ENCODE results near the gene DUSP8. TPM values are rescaled to one million over a fixed set of nuclear protein-coding genes. Genes with fewer than 3 reads are reported as not detected.

DUSP8 gene
- total RNA-seq, 1 donor from 2014 or later = 0.52 TPM

- peak overlapping the region; percentile 95 for H3K27ac ChIP-seq (ENCODE audit: low read depth, low read length)
- H3K9me3 ChIP-seq (ENCODE audit: control insufficient read depth in 3 of 3, low read length in 3 of 3) = no peaks in the 10 kb centered on the region
- H3K27me3 ChIP-seq (ENCODE audit: control insufficient read depth in 3 of 3, insufficient read depth in 3 of 3, low read length in 3 of 3) = peaks cover 4 to 18% (median 8%) of the 10 kb centered on the region in 3 donors
- H3K4me1 ChIP-seq (ENCODE audit: control insufficient read depth in 3 of 3, insufficient read depth in 3 of 3, low read length in 3 of 3) = peaks cover 8 to 24% (median 22%) of the 10 kb centered on the region in 3 donors
- H3K36me3 ChIP-seq (ENCODE audit: control insufficient read depth in 3 of 3, insufficient read depth in 3 of 3, low read length in 3 of 3) = no peaks in the 10 kb centered on the region
- peak overlapping the region in 2 of 3 donors; percentile 78 to 82 for H3K9ac ChIP-seq (ENCODE audit: low read depth in 1 of 3, low read length in 3 of 3)
- peak overlapping the region in 2 of 3 donors; percentile 68 to 69 for H3K4me3 ChIP-seq (ENCODE audit: low read length in 3 of 3)
Measured at GRCh38 chr11:1546536-1547466, 25.3 kb downstream of the DUSP8 start.

GRCh38 chr11:1546077-1546535, 26.0 kb downstream of the DUSP8 start:
- peaks cover 6 to 18% (median 8%) of the 10 kb centered on the region in 3 donors for H3K27me3 ChIP-seq (ENCODE audit: control insufficient read depth in 3 of 3, insufficient read depth in 3 of 3, low read length in 3 of 3)
- H3K27ac ChIP-seq (ENCODE audit: low read depth, low read length) = no peak overlapping the region
- H3K9me3 ChIP-seq (ENCODE audit: control insufficient read depth in 3 of 3, low read length in 3 of 3) = no peaks in the 10 kb centered on the region
- peak overlapping the region in 1 of 3 donors; percentile 78 for H3K9ac ChIP-seq (ENCODE audit: low read depth in 1 of 3, low read length in 3 of 3)
- H3K36me3 ChIP-seq (ENCODE audit: control insufficient read depth in 3 of 3, insufficient read depth in 3 of 3, low read length in 3 of 3) = no peaks in the 10 kb centered on the region
- H3K4me1 ChIP-seq (ENCODE audit: control insufficient read depth in 3 of 3, insufficient read depth in 3 of 3, low read length in 3 of 3) = peaks cover 8 to 24% (median 22%) of the 10 kb centered on the region in 3 donors
- no peak overlapping the region for H3K4me3 ChIP-seq (ENCODE audit: low read length in 3 of 3)

DNA sequence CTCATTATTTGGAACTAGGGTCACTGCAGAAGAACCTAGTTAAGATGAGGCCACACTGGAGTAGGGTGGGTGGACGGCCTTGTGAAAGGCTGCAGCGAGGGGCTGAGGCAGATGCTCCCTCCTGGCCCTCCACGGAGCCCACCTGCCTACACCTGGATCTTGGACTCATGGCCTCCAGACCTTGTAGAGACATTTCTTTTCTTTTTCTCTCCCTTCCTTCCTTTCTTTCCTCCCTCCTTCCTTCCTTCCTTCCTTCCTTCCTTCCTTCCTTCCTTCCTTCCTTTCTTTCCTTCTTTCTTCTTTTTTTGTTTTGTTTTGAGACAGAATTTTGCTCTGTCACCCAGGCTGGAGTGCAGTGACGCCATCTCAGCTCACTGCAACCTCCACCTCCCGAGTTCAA, 26.6 kb downstream of the DUSP8 start:
- Histone ChIP-seq H3K4me1 (ENCODE audit: control insufficient read depth in 3 of 3, insufficient read depth in 3 of 3, low read length in 3 of 3) (peaks cover 8 to 24% (median 22%) of the 10 kb centered on the region in 3 donors), H3K9me3 (ENCODE audit: control insufficient read depth in 3 of 3, low read length in 3 of 3) (no peaks in the 10 kb centered on the region), H3K36me3 (ENCODE audit: control insufficient read depth in 3 of 3, insufficient read depth in 3 of 3, low read length in 3 of 3) (no peaks in the 10 kb centered on the region), H3K9ac (ENCODE audit: low read depth in 1 of 3, low read length in 3 of 3) (no peak overlapping the region), H3K27ac (ENCODE audit: low read depth, low read length) (no peak overlapping the region), H3K27me3 (ENCODE audit: control insufficient read depth in 3 of 3, insufficient read depth in 3 of 3, low read length in 3 of 3) (peaks cover 6 to 18% (median 8%) of the 10 kb centered on the region in 3 donors), H3K4me3 (ENCODE audit: low read length in 3 of 3) (no peak overlapping the region)

DNA sequence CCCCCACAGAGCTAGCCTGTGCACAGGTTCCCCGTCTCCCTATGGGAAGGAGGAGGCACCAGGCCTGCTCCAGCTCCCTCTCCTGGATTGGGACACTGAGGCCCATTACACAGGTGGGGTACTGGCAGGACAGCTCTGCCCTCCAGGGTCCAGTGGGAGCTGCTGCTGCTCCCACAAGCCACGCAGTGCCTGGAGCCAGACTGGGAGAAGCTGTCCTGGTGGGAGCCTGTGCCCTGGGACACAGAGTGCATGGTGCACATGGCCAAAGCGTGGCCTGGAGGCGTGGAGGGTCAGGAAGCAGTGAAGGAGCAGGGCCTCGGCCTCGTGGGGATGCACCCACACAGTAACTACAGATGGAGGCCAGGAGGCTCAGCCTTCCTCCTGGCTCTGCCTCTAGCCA, 27.5 kb downstream of the DUSP8 start:
- Histone ChIP-seq H3K9me3 (ENCODE audit: control insufficient read depth in 3 of 3, low read length in 3 of 3) (no peaks in the 10 kb centered on the region), H3K4me1 (ENCODE audit: control insufficient read depth in 3 of 3, insufficient read depth in 3 of 3, low read length in 3 of 3) (peaks cover 8 to 22% (median 20%) of the 10 kb centered on the region in 3 donors), H3K27ac (ENCODE audit: low read depth, low read length) (no peak overlapping the region), H3K4me3 (ENCODE audit: low read length in 3 of 3) (no peak overlapping the region), H3K9ac (ENCODE audit: low read depth in 1 of 3, low read length in 3 of 3) (no peak overlapping the region), H3K27me3 (ENCODE audit: control insufficient read depth in 3 of 3, insufficient read depth in 3 of 3, low read length in 3 of 3) (peaks cover 6 to 18% (median 8%) of the 10 kb centered on the region in 3 donors), H3K36me3 (ENCODE audit: control insufficient read depth in 3 of 3, insufficient read depth in 3 of 3, low read length in 3 of 3) (no peaks in the 10 kb centered on the region)

- Histone ChIP-seq H3K27me3 (ENCODE audit: control insufficient read depth in 3 of 3, insufficient read depth in 3 of 3, low read length in 3 of 3) (peaks cover 6 to 14% (median 8%) of the 10 kb centered on the region in 3 donors), H3K9ac (ENCODE audit: low read depth in 1 of 3, low read length in 3 of 3) (no peak overlapping the region)
Measured at GRCh38 chr11:1543606-1544263, 28.3 kb downstream of the DUSP8 start.

GRCh38 chr11:1542267-1542666, 29.8 kb downstream of the DUSP8 start:
- H3K9me3 ChIP-seq (ENCODE audit: control insufficient read depth in 3 of 3, low read length in 3 of 3) = no peaks in the 10 kb centered on the region
- H3K36me3 ChIP-seq (ENCODE audit: control insufficient read depth in 3 of 3, insufficient read depth in 3 of 3, low read length in 3 of 3) = peaks cover 0 to 2% (median 0%) of the 10 kb centered on the region in 3 donors
- no peak overlapping the region for H3K9ac ChIP-seq (ENCODE audit: low read depth in 1 of 3, low read length in 3 of 3)
- H3K27ac ChIP-seq (ENCODE audit: low read depth, low read length) = no peak overlapping the region
- H3K4me1 ChIP-seq (ENCODE audit: control insufficient read depth in 3 of 3, insufficient read depth in 3 of 3, low read length in 3 of 3) = peaks cover 3 to 7% (median 5%) of the 10 kb centered on the region in 3 donors
- peaks cover 6 to 14% (median 6%) of the 10 kb centered on the region in 3 donors for H3K27me3 ChIP-seq (ENCODE audit: control insufficient read depth in 3 of 3, insufficient read depth in 3 of 3, low read length in 3 of 3)
- H3K4me3 ChIP-seq (ENCODE audit: low read length in 3 of 3) = no peak overlapping the region

More at GRCh38 chr11:1543606-1544263, 28.3 kb downstream of the DUSP8 start:
- Histone ChIP-seq H3K27ac (ENCODE audit: low read depth, low read length) (no peak overlapping the region), H3K36me3 (ENCODE audit: control insufficient read depth in 3 of 3, insufficient read depth in 3 of 3, low read length in 3 of 3) (no peaks in the 10 kb centered on the region), H3K4me1 (ENCODE audit: control insufficient read depth in 3 of 3, insufficient read depth in 3 of 3, low read length in 3 of 3) (peaks cover 8 to 15% (median 13%) of the 10 kb centered on the region in 3 donors), H3K4me3 (ENCODE audit: low read length in 3 of 3) (no peak overlapping the region), H3K9me3 (ENCODE audit: control insufficient read depth in 3 of 3, low read length in 3 of 3) (no peaks in the 10 kb centered on the region)

DNA sequence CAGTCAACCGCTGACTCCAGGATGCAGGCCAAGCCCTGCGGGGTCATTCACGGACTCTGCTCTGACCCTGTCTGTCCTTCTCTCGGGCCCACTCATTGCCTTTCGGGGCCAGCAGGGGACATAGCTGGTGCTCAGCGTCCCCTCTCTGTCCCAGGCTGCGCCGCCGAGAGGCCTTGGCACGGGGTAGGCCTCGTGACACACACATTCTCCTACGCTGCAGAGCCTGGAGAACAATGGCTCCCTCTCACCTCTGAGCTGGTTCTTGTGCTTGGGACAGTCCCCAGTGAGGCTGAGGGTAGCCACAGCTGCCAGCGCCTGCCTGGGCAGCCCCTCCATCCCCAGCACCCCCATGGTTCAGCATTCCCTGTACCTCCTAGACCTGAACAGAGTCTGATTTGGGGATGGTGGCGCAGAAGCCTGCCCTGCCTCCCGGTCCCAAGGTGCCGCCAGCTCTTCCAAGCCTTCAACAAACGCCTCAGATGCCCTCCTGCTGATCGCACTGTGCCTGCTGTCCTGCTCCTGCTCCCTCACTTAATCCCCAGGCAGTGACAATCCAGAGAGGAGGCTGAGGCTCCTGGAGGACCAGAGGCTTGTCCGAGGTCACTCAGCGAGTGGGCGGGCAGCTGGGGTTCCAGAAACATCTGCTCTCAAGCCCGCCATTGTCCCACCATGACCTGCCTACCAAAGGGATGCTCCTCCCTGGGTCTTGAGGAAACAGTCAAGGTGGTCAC, 30.4 kb downstream of the DUSP8 start:
- no peaks in the 10 kb centered on the region for H3K9me3 ChIP-seq (ENCODE audit: control insufficient read depth in 3 of 3, low read length in 3 of 3)
- no peak overlapping the region for H3K27ac ChIP-seq (ENCODE audit: low read depth, low read length)
- H3K9ac ChIP-seq (ENCODE audit: low read depth in 1 of 3, low read length in 3 of 3) = no peak overlapping the region
- H3K27me3 ChIP-seq (ENCODE audit: control insufficient read depth in 3 of 3, insufficient read depth in 3 of 3, low read length in 3 of 3) = peaks cover 6 to 14% (median 6%) of the 10 kb centered on the region in 3 donors
- H3K4me3 ChIP-seq (ENCODE audit: low read length in 3 of 3) = no peak overlapping the region
- H3K4me1 ChIP-seq (ENCODE audit: control insufficient read depth in 3 of 3, insufficient read depth in 3 of 3, low read length in 3 of 3) = peaks cover 3 to 6% (median 4%) of the 10 kb centered on the region in 3 donors
- H3K36me3 ChIP-seq (ENCODE audit: control insufficient read depth in 3 of 3, insufficient read depth in 3 of 3, low read length in 3 of 3) = peaks cover 0 to 4% (median 0%) of the 10 kb centered on the region in 3 donors

DNA sequence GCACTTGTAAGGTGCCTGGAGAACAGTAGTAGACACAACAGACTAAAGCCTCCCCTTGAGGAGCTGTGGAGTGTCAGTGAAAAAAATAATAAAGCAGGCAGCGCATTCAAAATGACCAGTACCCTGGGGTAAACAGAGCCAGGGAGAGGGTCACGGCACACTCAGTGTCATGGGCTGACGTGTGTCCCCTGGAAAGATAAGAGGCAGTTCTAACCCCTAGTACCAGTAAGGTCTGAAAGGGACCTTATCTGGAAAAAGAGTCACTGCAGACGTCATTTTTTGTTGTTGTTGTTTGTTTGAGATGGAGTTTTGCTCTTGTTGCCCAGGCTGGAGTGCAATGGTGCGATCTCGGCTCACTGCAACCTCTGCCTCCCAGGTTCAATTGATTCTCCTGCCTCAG, 32.0 kb downstream of the DUSP8 start:
- Histone ChIP-seq H3K27me3 (ENCODE audit: control insufficient read depth in 3 of 3, insufficient read depth in 3 of 3, low read length in 3 of 3) (peaks cover 2 to 10% (median 6%) of the 10 kb centered on the region in 3 donors), H3K27ac (ENCODE audit: low read depth, low read length) (no peak overlapping the region), H3K4me1 (ENCODE audit: control insufficient read depth in 3 of 3, insufficient read depth in 3 of 3, low read length in 3 of 3) (peaks cover 11 to 18% (median 16%) of the 10 kb centered on the region in 3 donors), H3K9me3 (ENCODE audit: control insufficient read depth in 3 of 3, low read length in 3 of 3) (no peaks in the 10 kb centered on the region), H3K4me3 (ENCODE audit: low read length in 3 of 3) (no peak overlapping the region), H3K9ac (ENCODE audit: low read depth in 1 of 3, low read length in 3 of 3) (no peak overlapping the region), H3K36me3 (ENCODE audit: control insufficient read depth in 3 of 3, insufficient read depth in 3 of 3, low read length in 3 of 3) (peaks cover 0 to 7% (median 3%) of the 10 kb centered on the region in 3 donors)

DNA sequence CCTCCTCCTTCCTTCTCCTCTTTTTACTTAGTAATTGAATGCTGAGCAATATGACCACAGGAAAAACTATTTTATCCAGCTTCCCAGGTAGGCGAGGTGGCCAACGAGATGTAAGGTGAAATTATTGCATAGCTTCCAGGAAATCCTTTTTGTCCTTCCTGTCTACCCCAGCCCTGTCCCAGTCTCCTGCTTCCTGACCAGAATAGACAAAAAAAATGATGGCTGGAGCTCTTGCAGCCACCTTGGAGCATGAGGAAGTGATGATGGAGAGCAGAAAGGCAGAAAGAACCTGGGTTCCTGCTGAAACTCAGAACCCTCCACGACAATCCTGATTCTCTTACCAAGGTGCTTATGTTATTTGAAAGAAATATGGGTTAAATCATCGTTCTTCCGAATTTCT, 33.9 kb downstream of the DUSP8 start:
- Histone ChIP-seq H3K27ac (ENCODE audit: low read depth, low read length) (no peak overlapping the region), H3K36me3 (ENCODE audit: control insufficient read depth in 3 of 3, insufficient read depth in 3 of 3, low read length in 3 of 3) (peaks cover 5 to 7% (median 6%) of the 10 kb centered on the region in 3 donors), H3K9ac (ENCODE audit: low read depth in 1 of 3, low read length in 3 of 3) (no peak overlapping the region)

More for the DNA sequence above, 33.9 kb downstream of the DUSP8 start:
- Histone ChIP-seq H3K9me3 (ENCODE audit: control insufficient read depth in 3 of 3, low read length in 3 of 3) (no peaks in the 10 kb centered on the region), H3K27me3 (ENCODE audit: control insufficient read depth in 3 of 3, insufficient read depth in 3 of 3, low read length in 3 of 3) (peaks cover 0 to 2% (median 0%) of the 10 kb centered on the region in 3 donors), H3K4me3 (ENCODE audit: low read length in 3 of 3) (no peak overlapping the region), H3K4me1 (ENCODE audit: control insufficient read depth in 3 of 3, insufficient read depth in 3 of 3, low read length in 3 of 3) (peaks cover 28 to 36% (median 35%) of the 10 kb centered on the region in 3 donors)
